ENCODE measurements around the gene YPEL3.
A peak's percentile ranks its signal among the peaks of the same experiment; 100 is the strongest.

Gene YPEL3

GRCh38 chr16:30068333-30068732 is 27.7 kb downstream of the YPEL3 start:
- H3K4me3 ChIP-seq (ENCODE audit: low read length), result peak overlapping the region; percentile 27
- TF ChIP-seq CTCF (conservative IDR thresholded peaks at IDR 0.05; ENCODE audit: low read depth, low read length), result no peak

GRCh38 chr16:30067584-30067916 is 28.5 kb downstream of the YPEL3 start:
- TF ChIP-seq CTCF (conservative IDR thresholded peaks at IDR 0.05; ENCODE audit: low read depth, low read length), result no peak
- no peak for DNase-seq (ENCODE audit: low read depth)
- H3K4me3 ChIP-seq (ENCODE audit: low read length), result peak overlapping the region; percentile 79

More at GRCh38 chr16:30068333-30068732, 27.7 kb downstream of the YPEL3 start:
- no peak for DNase-seq (ENCODE audit: low read depth)

- no peak for DNase-seq (ENCODE audit: low read depth)
- peak overlapping the region; percentile 79 for H3K4me3 ChIP-seq (ENCODE audit: low read length)
- TF ChIP-seq CTCF (conservative IDR thresholded peaks at IDR 0.05; ENCODE audit: low read depth, low read length), result no peak
Observed at GRCh38 chr16:30066761-30067583, 29.0 kb downstream of the YPEL3 start.

GRCh38 chr16:30065943-30066760 is 29.9 kb downstream of the YPEL3 start:
- peak overlapping the region; percentile 79 for H3K4me3 ChIP-seq (ENCODE audit: low read length)
- no peak for TF ChIP-seq CTCF (conservative IDR thresholded peaks at IDR 0.05; ENCODE audit: low read depth, low read length)
- no peak for DNase-seq (ENCODE audit: low read depth)

GRCh38 chr16:30065102-30065942 is 30.7 kb downstream of the YPEL3 start, which contains the start of gene ALDOA:
Gene ALDOA, plus strand, starts transcription at chr16:30065760. Its CDS starts 1,138 bp downstream, at chr16:30066898.
- DNase-seq (ENCODE audit: low read depth), result peak; percentile 92
- TF ChIP-seq CTCF (conservative IDR thresholded peaks at IDR 0.05; ENCODE audit: low read depth, low read length), result no peak
- peak within 1 kb of the TSS; percentile 79 for H3K4me3 ChIP-seq (ENCODE audit: low read length)

- H3K4me3 ChIP-seq (ENCODE audit: low read length), result peak overlapping the region; percentile 79
- DNase-seq (ENCODE audit: low read depth), result no peak
- no peak for TF ChIP-seq CTCF (conservative IDR thresholded peaks at IDR 0.05; ENCODE audit: low read depth, low read length)
Observed at GRCh38 chr16:30064729-30065101, 31.3 kb downstream of the YPEL3 start.

Data from retinal pigment epithelial cell (primary cell).